Esophagus squamous epithelium (tissue), 4 donors: ENCODE data around the gene BCHE.

Source experiments
- CTCF ChIP-seq, 6 experiments: fragments of 450-650 bp in 4 of 6; fragments of 200-600 bp in 2 of 6; sonication (generic) in 2 of 6; IDR thresholded peaks; one replicate each; pipeline ENCODE4 v1.5.1; 2016 to 2019; ENCODE audit warnings: antibody characterized with exemption in 6 of 6, mild to moderate bottlenecking in 4 of 6, moderate library complexity in 4 of 6
- POLR2A ChIP-seq, 4 donors: fragments of 450-650 bp; IDR thresholded peaks; one replicate each; pipeline ENCODE4 v1.6.1; 2017; ENCODE audit warnings: antibody characterized with exemption in 4 of 4, mild to moderate bottlenecking in 4 of 4, moderate library complexity in 3 of 4

DNA sequence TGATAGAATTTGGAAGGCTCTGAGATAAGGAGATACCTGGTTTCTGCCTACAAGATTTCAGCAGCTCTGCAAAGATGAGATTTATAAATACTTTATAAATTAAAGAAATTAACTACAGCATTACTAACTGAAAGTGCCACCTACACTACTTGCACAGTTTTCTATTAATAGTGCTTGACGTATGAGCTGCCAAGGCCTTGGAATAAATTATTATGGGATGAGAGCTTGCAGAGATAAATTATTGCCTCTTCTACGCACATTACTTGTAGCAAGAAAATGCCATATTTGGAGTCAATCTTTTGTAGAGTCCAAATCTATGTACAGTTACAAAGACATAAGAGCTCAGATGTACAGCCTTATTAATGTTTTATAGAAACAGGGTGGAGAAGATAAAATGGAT, 89.1 kb downstream of the BCHE start:
- no peak for TF ChIP-seq CTCF (IDR thresholded peaks at IDR 0.05)
- no peak for TF ChIP-seq POLR2A (IDR thresholded peaks at IDR 0.05)
